ENCODE results near the gene DNAH8.
"Not testable (repeated sequence)": the region's sequence is repeated elsewhere in the genome, so short reads cannot be mapped to it uniquely, and the experiment has no call there.

Gene DNAH8

GRCh38 chr6:38753707-38754106, 38.6 kb downstream of the DNAH8 start:
- no peak for DNase-seq

- DNase-seq, result no peak
These were observed 40.1 kb downstream of the DNAH8 start for GRCh38 chr6:38755207-38755606.

GRCh38 chr6:38755874-38756273, 40.8 kb downstream of the DNAH8 start:
- DNase-seq, result no peak

GRCh38 chr6:38760097-38760496, 45.0 kb downstream of the DNAH8 start:
- DNase-seq, result no peak

GRCh38 chr6:38762848-38763247, 47.7 kb downstream of the DNAH8 start:
- DNase-seq, result no peak

- no peak for DNase-seq
These were observed 52.4 kb downstream of the DNAH8 start for GRCh38 chr6:38767560-38767959.

- DNase-seq, result no peak
These were observed 58.2 kb downstream of the DNAH8 start for GRCh38 chr6:38773338-38773737.

- DNase-seq, result no peak
These were observed 60.0 kb downstream of the DNAH8 start for GRCh38 chr6:38774929-38775707.

GRCh38 chr6:38775870-38776269, 60.8 kb downstream of the DNAH8 start:
- no peak for DNase-seq

- no peak for DNase-seq
These were observed 61.4 kb downstream of the DNAH8 start for GRCh38 chr6:38776515-38776914.

- no peak for DNase-seq
These were observed 64.4 kb downstream of the DNAH8 start for GRCh38 chr6:38779310-38780062.

GRCh38 chr6:38782616-38783015, 67.5 kb downstream of the DNAH8 start:
- no peak for DNase-seq

- no peak for DNase-seq
These were observed 68.5 kb downstream of the DNAH8 start for GRCh38 chr6:38783443-38784228.

- no peak for DNase-seq
These were observed 69.6 kb downstream of the DNAH8 start for GRCh38 chr6:38784506-38785235.

GRCh38 chr6:38786486-38786885, 71.4 kb downstream of the DNAH8 start:
- no peak for DNase-seq

GRCh38 chr6:38789256-38789655, 74.1 kb downstream of the DNAH8 start:
- no peak for DNase-seq

- DNase-seq, result no peak
These were observed 77.2 kb downstream of the DNAH8 start for GRCh38 chr6:38792356-38792755.

GRCh38 chr6:38794682-38795081, 79.6 kb downstream of the DNAH8 start:
- DNase-seq, result no peak

- DNase-seq, result no peak
These were observed 80.9 kb downstream of the DNAH8 start for GRCh38 chr6:38796006-38796405.

GRCh38 chr6:38796437-38796836, 81.3 kb downstream of the DNAH8 start:
- DNase-seq, result not testable (repeated sequence)

- no peak for DNase-seq
These were observed 81.7 kb downstream of the DNAH8 start for GRCh38 chr6:38796850-38797249.

- DNase-seq, result no peak
These were observed 82.3 kb downstream of the DNAH8 start for GRCh38 chr6:38797391-38797790.
